HG03139 (cell line): ENCODE data around the gene JOSD2.

Experiments
- ATAC-seq: cut with Tn5 transposase; IDR thresholded peaks from one replicate; pipeline ENCODE4 v1.9.1; 2021; ENCODE audit not compliant: unreplicated experiment

The JOSD2 gene

GRCh38 chr19:50496189-50497021, 14.6 kb downstream of the JOSD2 start:
- ATAC-seq = no peak

GRCh38 chr19:50495020-50495531, 15.9 kb downstream of the JOSD2 start:
- ATAC-seq = no peak

- ATAC-seq = no peak
Measured at GRCh38 chr19:50494186-50495019, 16.6 kb downstream of the JOSD2 start.

- ATAC-seq = no peak
Measured at GRCh38 chr19:50493171-50493570, 17.8 kb downstream of the JOSD2 start.

- no peak for ATAC-seq
Measured at GRCh38 chr19:50492303-50493052, 18.5 kb downstream of the JOSD2 start.

GRCh38 chr19:50490991-50491472, 20.0 kb downstream of the JOSD2 start:
- no peak for ATAC-seq

GRCh38 chr19:50490411-50490811, 20.6 kb downstream of the JOSD2 start:
- ATAC-seq = no peak

- ATAC-seq = no peak
Measured at GRCh38 chr19:50489461-50490011, 21.5 kb downstream of the JOSD2 start.

- no peak for ATAC-seq
Measured at GRCh38 chr19:50488389-50489194, 22.4 kb downstream of the JOSD2 start.

GRCh38 chr19:50486823-50487515, 24.0 kb downstream of the JOSD2 start:
- ATAC-seq = no peak

GRCh38 chr19:50485284-50485955, 25.6 kb downstream of the JOSD2 start:
- ATAC-seq = no peak

GRCh38 chr19:50482916-50483315, 28.1 kb downstream of the JOSD2 start:
- no peak for ATAC-seq

GRCh38 chr19:50482271-50482855, 28.6 kb downstream of the JOSD2 start:
- no peak for ATAC-seq

- ATAC-seq = no peak
Measured at GRCh38 chr19:50481351-50482149, 29.4 kb downstream of the JOSD2 start.

- ATAC-seq = no peak
Measured at GRCh38 chr19:50480281-50481111, 30.5 kb downstream of the JOSD2 start.

- ATAC-seq = no peak
Measured at GRCh38 chr19:50479761-50480251, 31.2 kb downstream of the JOSD2 start.
